Neutrophil (primary cell): ENCODE data around the gene HYAL3.

Experiments
- H3K27ac ChIP-seq: fragments of 200-600 bp; sonication (generic); 2 replicates; pipeline ENCODE4 v1.5.1; 2016; ENCODE audit warnings: mild to moderate bottlenecking, moderate library complexity
- H3K27me3 ChIP-seq: fragments of 200-600 bp; sonication (generic); 2 replicates; pipeline ENCODE4 v1.6.0; 2016; ENCODE audit warnings: mild to moderate bottlenecking
- H3K36me3 ChIP-seq: fragments of 200-600 bp; sonication (generic); 2 replicates; pipeline ENCODE4 v1.5.1; 2017
- H3K4me1 ChIP-seq, 2 experiments: fragments of 200-600 bp in 1 of 2; sonication (generic) in 1 of 2; 1 replicate in 1 of 2; 2 replicates in 1 of 2; pipeline versions ENCODE4 v1.5.1 to v1.6.1; 2013 to 2016; ENCODE audit warnings: low read depth in 1 of 2, low read length in 1 of 2, mild to moderate bottlenecking in 1 of 2, moderate library complexity in 1 of 2; ENCODE audit not compliant: control insufficient read depth in 1 of 2, insufficient read depth in 1 of 2
- H3K4me3 ChIP-seq, 2 experiments: fragments of 200-600 bp in 1 of 2; sonication (generic) in 1 of 2; 1 replicate in 1 of 2; 2 replicates in 1 of 2; pipeline ENCODE4 v1.5.1; 2013 to 2016; ENCODE audit warnings: low read depth in 1 of 2, low read length in 1 of 2, mild to moderate bottlenecking in 1 of 2, moderate library complexity in 1 of 2
- H3K9me3 ChIP-seq: fragments of 200-600 bp; sonication (generic); 2 replicates; pipeline ENCODE4 v1.5.1; 2016
- CTCF ChIP-seq: fragments of 200-600 bp; sonication (generic); IDR thresholded peaks from 2 replicates; pipeline ENCODE4 v1.5.1; 2016; ENCODE audit warnings: antibody characterized with exemption

HYAL3 gene

GRCh38 chr3:50298836-50299637, at the start of gene HYAL3, which contains the start of gene NAA80:
TSS of gene HYAL3 (minus strand) at chr3:50299405. CDS start at chr3:50295602, 3,803 bp downstream.
TSS of gene NAA80 (minus strand) at chr3:50299405. CDS start at chr3:50297463, 1,942 bp downstream.
- Histone ChIP-seq H3K27ac (peak within 1 kb of the TSS; percentile 97), H3K9me3 (no peaks in the 10 kb centered on the region), H3K4me1 (peaks cover 37 to 40% of the 10 kb centered on the region in 2 experiments), H3K36me3 (no peaks in the 10 kb centered on the region), H3K4me3 (peak within 1 kb of the TSS; percentile 72 to 80), H3K27me3 (no peaks in the 10 kb centered on the region)
- peak; percentile 92 for TF ChIP-seq CTCF

- Histone ChIP-seq H3K36me3 (peaks cover 21% of the 10 kb centered on the region), H3K4me1 (peaks cover 53 to 54% of the 10 kb centered on the region in 2 experiments), H3K27me3 (no peaks in the 10 kb centered on the region), H3K27ac (peak overlapping the region; percentile 45), H3K4me3 (no peak overlapping the region), H3K9me3 (no peaks in the 10 kb centered on the region)
- TF ChIP-seq CTCF, result peak; percentile 22
Observed at GRCh38 chr3:50347187-50347813, 48.1 kb upstream of the HYAL3 start.

GRCh38 chr3:50345586-50346234, 46.5 kb upstream of the HYAL3 start, which contains the start of gene ZMYND10:
TSS of gene ZMYND10 (minus strand) at chr3:50345732. CDS start at chr3:50345579, 153 bp downstream.
- H3K9me3 ChIP-seq, result no peaks in the 10 kb centered on the region
- H3K4me1 ChIP-seq, result peaks cover 59 to 61% of the 10 kb centered on the region in 2 experiments
- H3K36me3 ChIP-seq, result peaks cover 14% of the 10 kb centered on the region
- peak within 1 kb of the TSS; percentile 58 for H3K27ac ChIP-seq
- peak within 1 kb of the TSS; percentile 53 to 67 for H3K4me3 ChIP-seq
- no peak for TF ChIP-seq CTCF
- no peaks in the 10 kb centered on the region for H3K27me3 ChIP-seq

- H3K4me1 ChIP-seq, result peaks cover 60 to 63% of the 10 kb centered on the region in 2 experiments
- peak overlapping the region; percentile 53 to 67 for H3K4me3 ChIP-seq
- no peaks in the 10 kb centered on the region for H3K27me3 ChIP-seq
Observed at GRCh38 chr3:50345008-50345407, 45.8 kb upstream of the HYAL3 start.

More at GRCh38 chr3:50345008-50345407, 45.8 kb upstream of the HYAL3 start:
- Histone ChIP-seq H3K27ac (no peak overlapping the region), H3K9me3 (no peaks in the 10 kb centered on the region), H3K36me3 (peaks cover 14% of the 10 kb centered on the region)
- no peak for TF ChIP-seq CTCF
